Measurements from ENCODE around the gene ADAT3. TPM values are rescaled to one million over a fixed set of nuclear protein-coding genes. Genes with fewer than 3 reads are reported as not detected.

The ADAT3 gene
- total RNA-seq, 6 donors from 2014 or later: 6.1 to 25.1 (median 12.0) TPM

DNA sequence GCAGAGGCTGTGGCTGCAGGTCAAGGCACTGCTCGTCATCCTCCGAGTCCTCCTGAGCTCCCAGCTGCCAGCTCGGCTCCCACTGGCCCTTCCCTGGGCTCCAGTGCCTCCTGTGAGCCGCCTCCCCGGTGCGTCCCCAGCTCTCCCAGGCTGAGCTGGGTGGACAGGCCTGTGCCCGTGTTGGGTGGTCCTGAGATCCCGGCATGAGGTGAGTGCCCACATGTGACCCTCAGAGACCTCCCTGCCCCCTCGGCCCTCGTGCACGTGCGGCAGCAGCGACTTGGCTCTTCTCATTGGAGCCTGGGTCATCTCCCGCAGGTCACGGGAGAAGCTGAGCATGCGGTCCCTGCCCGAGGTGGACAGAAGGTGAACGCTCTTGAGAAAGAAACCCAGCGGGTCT lies 15.4 kb downstream of the ADAT3 start:
- DNase-seq (no peak), ATAC-seq (ENCODE audit: low FRiP score in 2 of 2) (no peak)
- no peak for TF ChIP-seq POLR2AphosphoS5 (IDR thresholded peaks at IDR 0.05)
- TF ChIP-seq POLR2A (IDR thresholded peaks at IDR 0.05): no peak
- TF ChIP-seq, protein P1, sequence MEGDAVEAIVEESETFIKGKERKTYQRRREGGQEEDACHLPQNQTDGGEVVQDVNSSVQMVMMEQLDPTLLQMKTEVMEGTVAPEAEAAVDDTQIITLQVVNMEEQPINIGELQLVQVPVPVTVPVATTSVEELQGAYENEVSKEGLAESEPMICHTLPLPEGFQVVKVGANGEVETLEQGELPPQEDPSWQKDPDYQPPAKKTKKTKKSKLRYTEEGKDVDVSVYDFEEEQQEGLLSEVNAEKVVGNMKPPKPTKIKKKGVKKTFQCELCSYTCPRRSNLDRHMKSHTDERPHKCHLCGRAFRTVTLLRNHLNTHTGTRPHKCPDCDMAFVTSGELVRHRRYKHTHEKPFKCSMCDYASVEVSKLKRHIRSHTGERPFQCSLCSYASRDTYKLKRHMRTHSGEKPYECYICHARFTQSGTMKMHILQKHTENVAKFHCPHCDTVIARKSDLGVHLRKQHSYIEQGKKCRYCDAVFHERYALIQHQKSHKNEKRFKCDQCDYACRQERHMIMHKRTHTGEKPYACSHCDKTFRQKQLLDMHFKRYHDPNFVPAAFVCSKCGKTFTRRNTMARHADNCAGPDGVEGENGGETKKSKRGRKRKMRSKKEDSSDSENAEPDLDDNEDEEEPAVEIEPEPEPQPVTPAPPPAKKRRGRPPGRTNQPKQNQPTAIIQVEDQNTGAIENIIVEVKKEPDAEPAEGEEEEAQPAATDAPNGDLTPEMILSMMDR (IDR thresholded peaks at IDR 0.05): no peak
- no peak for TF ChIP-seq EP300 (IDR thresholded peaks at IDR 0.05)
- H3K4me1 ChIP-seq: no peaks in the 10 kb centered on the region
- no peak overlapping the region for H3K27ac ChIP-seq
- no peaks in the 10 kb centered on the region for H3K9me3 ChIP-seq
- H3K4me3 ChIP-seq: no peak overlapping the region
- peaks cover 14 to 79% (median 64%) of the 10 kb centered on the region in 4 donors for H3K36me3 ChIP-seq
- H3K27me3 ChIP-seq: no peaks in the 10 kb centered on the region
- 93% methylated on average over 19 of the region's 19 CpGs; no CpG with 5 or more reads in 1 of the 2 donors for WGBS, 2 donors

DNA sequence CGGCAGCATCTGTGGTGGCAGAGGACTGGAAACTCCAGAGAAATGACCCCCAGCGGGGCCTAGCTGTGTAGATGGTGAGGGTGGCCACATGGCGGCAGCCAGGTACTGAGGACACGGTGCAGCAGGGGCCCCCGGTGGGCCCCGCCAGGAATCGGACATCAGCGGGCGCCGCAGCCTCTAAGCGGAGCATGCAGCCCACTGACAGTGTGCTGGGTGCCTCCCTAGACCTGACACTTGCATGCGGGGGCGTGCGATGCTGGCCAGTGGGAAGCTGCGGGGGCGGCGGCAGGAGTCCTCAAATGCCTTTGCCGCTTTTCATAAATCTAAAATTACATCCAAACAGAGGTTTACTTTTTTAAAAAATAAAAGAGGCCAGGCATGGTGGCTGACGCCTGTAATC lies 16.1 kb downstream of the ADAT3 start:
- Histone ChIP-seq H3K4me3 (no peak overlapping the region), H3K27me3 (no peaks in the 10 kb centered on the region), H3K4me1 (no peaks in the 10 kb centered on the region), H3K9me3 (no peaks in the 10 kb centered on the region), H3K27ac (no peak overlapping the region), H3K36me3 (peaks cover 14 to 83% (median 64%) of the 10 kb centered on the region in 4 donors)
- no peak for DNase-seq
- ATAC-seq (ENCODE audit: low FRiP score in 2 of 2): no peak
- 98 to 99% methylated on average over 11 to 19 of the region's 19 CpGs for WGBS, 2 donors
- TF ChIP-seq, protein P1 (IDR thresholded peaks at IDR 0.05): no peak
- TF ChIP-seq POLR2AphosphoS5 (IDR thresholded peaks at IDR 0.05): no peak
- no peak for TF ChIP-seq EP300 (IDR thresholded peaks at IDR 0.05)
- no peak for TF ChIP-seq POLR2A (IDR thresholded peaks at IDR 0.05)

DNA sequence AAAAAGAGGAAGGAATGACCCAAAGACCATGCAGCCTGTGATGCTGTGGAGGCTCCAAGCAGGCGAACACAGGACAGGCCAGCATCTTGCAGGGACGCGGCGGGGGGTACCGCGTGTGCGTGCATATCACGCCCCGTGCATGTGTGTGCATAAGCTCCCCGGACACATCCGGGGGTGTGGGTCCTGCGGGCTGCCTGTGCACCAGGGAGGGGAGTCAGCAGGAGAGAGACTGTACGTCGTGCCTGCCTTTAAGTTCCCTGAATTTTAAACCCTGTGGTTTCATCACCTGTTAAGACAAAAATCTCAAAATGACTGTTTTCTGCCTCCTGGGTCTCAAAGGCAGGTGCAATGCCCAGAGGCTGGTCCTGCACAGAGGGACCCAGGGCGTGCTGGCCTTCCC lies 16.6 kb downstream of the ADAT3 start:
- Histone ChIP-seq H3K27me3 (no peaks in the 10 kb centered on the region), H3K27ac (no peak overlapping the region), H3K9me3 (no peaks in the 10 kb centered on the region), H3K36me3 (peaks cover 14 to 83% (median 64%) of the 10 kb centered on the region in 4 donors), H3K4me3 (no peak overlapping the region), H3K4me1 (no peaks in the 10 kb centered on the region)
- ATAC-seq (ENCODE audit: low FRiP score in 2 of 2) (no peak), DNase-seq (peak in 1 of 2 donors; percentile 70)
- WGBS, 2 donors: 87 to 91% methylated on average over 15 of the region's 15 CpGs
- TF ChIP-seq, protein P1 (IDR thresholded peaks at IDR 0.05): no peak
- TF ChIP-seq EP300 (IDR thresholded peaks at IDR 0.05) (no peak), POLR2AphosphoS5 (IDR thresholded peaks at IDR 0.05) (no peak), POLR2A (IDR thresholded peaks at IDR 0.05) (no peak)

DNA sequence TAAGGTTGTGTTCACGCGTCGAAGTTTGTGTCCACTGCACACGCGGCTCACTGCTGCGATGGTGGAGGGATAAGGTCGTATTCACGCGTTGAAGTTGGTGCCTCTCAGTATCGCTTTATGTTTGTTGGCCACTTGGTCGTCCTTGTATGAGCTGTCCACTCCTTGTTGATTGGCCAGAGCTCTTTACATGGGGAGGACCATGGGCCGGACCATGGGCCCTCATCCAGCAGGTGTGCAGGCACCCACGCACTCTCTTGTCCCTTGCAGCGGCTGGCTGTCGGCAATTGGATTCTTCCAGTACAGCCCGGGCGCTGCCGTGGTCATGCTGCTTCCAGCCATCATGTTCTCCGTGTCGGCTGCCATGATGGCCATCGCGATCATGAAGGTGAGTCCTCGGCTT lies 17.6 kb downstream of the ADAT3 start:
- ATAC-seq (ENCODE audit: low FRiP score in 2 of 2): no peak
- DNase-seq: no peak
- Histone ChIP-seq H3K27me3 (no peaks in the 10 kb centered on the region), H3K36me3 (peaks cover 14 to 75% (median 61%) of the 10 kb centered on the region in 4 donors), H3K27ac (no peak overlapping the region), H3K4me1 (no peaks in the 10 kb centered on the region), H3K9me3 (no peaks in the 10 kb centered on the region), H3K4me3 (no peak overlapping the region)
- WGBS, 2 donors: 92 to 96% methylated on average over 21 to 22 of the region's 23 CpGs
- no peak for TF ChIP-seq EP300 (IDR thresholded peaks at IDR 0.05)
- TF ChIP-seq POLR2AphosphoS5 (IDR thresholded peaks at IDR 0.05): no peak
- TF ChIP-seq, protein P1 (IDR thresholded peaks at IDR 0.05): no peak
- TF ChIP-seq POLR2A (IDR thresholded peaks at IDR 0.05): no peak

DNA sequence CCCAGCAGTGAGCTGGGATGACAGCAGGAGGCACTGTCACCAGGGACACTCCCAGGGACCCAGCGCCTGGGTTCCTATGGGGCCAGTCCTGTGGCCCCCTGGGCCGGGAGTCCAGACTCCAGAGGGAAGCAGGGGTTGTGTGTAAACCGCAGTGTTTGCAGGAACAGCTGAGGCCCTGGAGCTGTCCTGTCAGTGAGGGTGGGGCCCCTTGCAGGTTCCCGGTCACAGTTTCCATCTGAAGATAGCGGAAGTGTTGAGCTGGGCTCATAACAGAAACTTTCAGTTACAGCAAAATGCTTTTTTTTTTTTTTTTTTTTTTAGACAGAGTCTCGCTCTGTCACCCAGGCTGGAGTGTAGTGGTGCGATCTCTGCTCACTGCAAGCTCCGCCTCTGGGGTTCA lies 18.1 kb downstream of the ADAT3 start:
- H3K27ac ChIP-seq: no peak overlapping the region
- H3K4me3 ChIP-seq: no peak overlapping the region
- H3K27me3 ChIP-seq: no peaks in the 10 kb centered on the region
- ATAC-seq (ENCODE audit: low FRiP score in 2 of 2) (peak in 1 of 2 donors; percentile 59), DNase-seq (no peak)
- H3K36me3 ChIP-seq: peaks cover 14 to 70% (median 55%) of the 10 kb centered on the region in 4 donors
- no peaks in the 10 kb centered on the region for H3K4me1 ChIP-seq
- no peaks in the 10 kb centered on the region for H3K9me3 ChIP-seq
- no peak for TF ChIP-seq EP300 (IDR thresholded peaks at IDR 0.05)
- TF ChIP-seq POLR2A (IDR thresholded peaks at IDR 0.05): no peak
- TF ChIP-seq, protein P1 (IDR thresholded peaks at IDR 0.05): no peak
- no peak for TF ChIP-seq POLR2AphosphoS5 (IDR thresholded peaks at IDR 0.05)
- 84 to 90% methylated on average over 7 of the region's 8 CpGs for WGBS, 2 donors
